Measurements from ENCODE around the gene SEPTIN5. TPM values are rescaled to one million over a fixed set of nuclear protein-coding genes. Genes with fewer than 3 reads are reported as not detected.

Gene SEPTIN5
- total RNA-seq, 1 donor from 2014 or later: 123 TPM

GRCh38 chr22:19748139-19748538, 33.8 kb downstream of the SEPTIN5 start:
- no peak for DNase-seq (ENCODE audit: low read depth)

GRCh38 chr22:19748991-19749664, 34.8 kb downstream of the SEPTIN5 start:
- no peak for DNase-seq (ENCODE audit: low read depth)

- DNase-seq (ENCODE audit: low read depth): peak; percentile 88
These were observed 35.6 kb downstream of the SEPTIN5 start for GRCh38 chr22:19749876-19750275.

- DNase-seq (ENCODE audit: low read depth): peak; percentile 57
These were observed 36.5 kb downstream of the SEPTIN5 start for GRCh38 chr22:19750507-19751490.

- no peak for DNase-seq (ENCODE audit: low read depth)
These were observed 37.4 kb downstream of the SEPTIN5 start for GRCh38 chr22:19751497-19752245.

GRCh38 chr22:19753090-19753842, 39.0 kb downstream of the SEPTIN5 start:
- DNase-seq (ENCODE audit: low read depth): no peak

GRCh38 chr22:19753996-19754700, 39.8 kb downstream of the SEPTIN5 start:
- peak; percentile 20 for DNase-seq (ENCODE audit: low read depth)

GRCh38 chr22:19754701-19755144, 40.4 kb downstream of the SEPTIN5 start:
- no peak for DNase-seq (ENCODE audit: low read depth)

- DNase-seq (ENCODE audit: low read depth): no peak
These were observed 40.9 kb downstream of the SEPTIN5 start for GRCh38 chr22:19755145-19755710.

- no peak for DNase-seq (ENCODE audit: low read depth)
These were observed 41.5 kb downstream of the SEPTIN5 start for GRCh38 chr22:19755722-19756287.

GRCh38 chr22:19756288-19757128, 42.2 kb downstream of the SEPTIN5 start:
- no peak for DNase-seq (ENCODE audit: low read depth)

- no peak for DNase-seq (ENCODE audit: low read depth)
These were observed 43.1 kb downstream of the SEPTIN5 start for GRCh38 chr22:19757140-19757984.

GRCh38 chr22:19757985-19758895, 43.9 kb downstream of the SEPTIN5 start:
- no peak for DNase-seq (ENCODE audit: low read depth)

- no peak for DNase-seq (ENCODE audit: low read depth)
These were observed 44.7 kb downstream of the SEPTIN5 start for GRCh38 chr22:19758896-19759426.

- no peak for DNase-seq (ENCODE audit: low read depth)
These were observed 45.2 kb downstream of the SEPTIN5 start for GRCh38 chr22:19759427-19760057.

All from myocyte (in vitro differentiated cells).